ENCODE data around the gene ARID3B. TPM values are rescaled to one million over a fixed set of nuclear protein-coding genes. Genes with fewer than 3 reads are reported as not detected.

ARID3B gene
- total and polyA plus RNA-seq, 2 of the 13 experiments (the other 11 are each of a cell fraction or from before 2014, with no cell fraction given): 5.3 to 12.8 TPM

DNA sequence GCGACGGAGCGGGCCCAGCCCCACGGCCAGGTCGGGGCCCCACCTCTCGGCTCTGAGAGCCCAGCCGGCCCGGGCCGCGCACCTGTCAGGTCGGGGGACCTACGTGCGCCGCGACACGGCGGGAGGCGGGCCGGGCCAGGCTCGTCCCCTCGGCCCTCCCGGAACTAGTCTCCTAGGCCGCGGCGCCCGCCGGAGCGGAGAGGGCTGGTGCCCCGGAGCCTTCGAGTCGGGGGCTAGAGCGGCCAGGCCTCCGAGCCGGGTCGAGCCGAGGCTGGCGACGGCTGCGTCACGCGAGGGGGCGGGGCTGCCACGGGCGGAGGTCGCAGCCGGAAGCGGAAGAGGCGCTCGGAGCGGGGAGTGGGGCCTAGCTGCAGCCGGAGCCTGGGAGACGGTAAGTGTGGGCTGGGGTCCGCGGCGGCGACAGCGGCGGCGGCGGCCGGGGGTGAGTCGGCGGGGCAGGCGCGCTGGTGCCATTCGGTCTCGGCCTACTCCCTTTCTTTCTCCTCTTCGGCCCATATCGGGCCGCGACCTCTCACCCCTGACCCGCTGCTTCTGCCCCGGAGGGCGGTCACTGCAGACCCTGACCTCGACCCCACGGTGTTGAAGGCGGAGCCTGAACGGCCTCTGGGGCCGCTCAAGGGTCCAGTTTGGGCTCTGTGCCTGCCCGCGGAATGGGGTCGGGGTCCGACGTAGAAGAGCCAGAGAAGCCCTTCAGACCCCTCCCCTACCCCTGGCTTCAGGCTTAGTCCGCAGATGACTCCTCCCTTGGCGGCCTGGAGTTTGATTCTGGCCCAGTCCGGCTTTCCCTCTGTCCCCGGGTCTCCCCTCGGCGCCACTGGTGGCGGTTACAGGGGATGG, 74.7 kb downstream of the ARID3B start, which contains the start of gene CLK3 (continued):
- TF ChIP-seq, protein P1, sequence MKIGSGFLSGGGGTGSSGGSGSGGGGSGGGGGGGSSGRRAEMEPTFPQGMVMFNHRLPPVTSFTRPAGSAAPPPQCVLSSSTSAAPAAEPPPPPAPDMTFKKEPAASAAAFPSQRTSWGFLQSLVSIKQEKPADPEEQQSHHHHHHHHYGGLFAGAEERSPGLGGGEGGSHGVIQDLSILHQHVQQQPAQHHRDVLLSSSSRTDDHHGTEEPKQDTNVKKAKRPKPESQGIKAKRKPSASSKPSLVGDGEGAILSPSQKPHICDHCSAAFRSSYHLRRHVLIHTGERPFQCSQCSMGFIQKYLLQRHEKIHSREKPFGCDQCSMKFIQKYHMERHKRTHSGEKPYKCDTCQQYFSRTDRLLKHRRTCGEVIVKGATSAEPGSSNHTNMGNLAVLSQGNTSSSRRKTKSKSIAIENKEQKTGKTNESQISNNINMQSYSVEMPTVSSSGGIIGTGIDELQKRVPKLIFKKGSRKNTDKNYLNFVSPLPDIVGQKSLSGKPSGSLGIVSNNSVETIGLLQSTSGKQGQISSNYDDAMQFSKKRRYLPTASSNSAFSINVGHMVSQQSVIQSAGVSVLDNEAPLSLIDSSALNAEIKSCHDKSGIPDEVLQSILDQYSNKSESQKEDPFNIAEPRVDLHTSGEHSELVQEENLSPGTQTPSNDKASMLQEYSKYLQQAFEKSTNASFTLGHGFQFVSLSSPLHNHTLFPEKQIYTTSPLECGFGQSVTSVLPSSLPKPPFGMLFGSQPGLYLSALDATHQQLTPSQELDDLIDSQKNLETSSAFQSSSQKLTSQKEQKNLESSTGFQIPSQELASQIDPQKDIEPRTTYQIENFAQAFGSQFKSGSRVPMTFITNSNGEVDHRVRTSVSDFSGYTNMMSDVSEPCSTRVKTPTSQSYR (CRISPR knock-in tag; IDR thresholded peaks at IDR 0.05; ENCODE audit: borderline replicate concordance): no peak
- no peak for TF ChIP-seq EHMT2 (IDR thresholded peaks at IDR 0.05; ENCODE audit: borderline replicate concordance, low read depth, low read length)
- no peak for TF ChIP-seq ZNF224 (CRISPR knock-in tag; IDR thresholded peaks at IDR 0.05)
- no peak for TF ChIP-seq ZNF496 (CRISPR knock-in tag; IDR thresholded peaks at IDR 0.05; ENCODE audit: insufficient replicate concordance)
- TF ChIP-seq CHD4 (IDR thresholded peaks at IDR 0.05; ENCODE audit: borderline replicate concordance, low read length): no peak
- TF ChIP-seq, protein P2, sequence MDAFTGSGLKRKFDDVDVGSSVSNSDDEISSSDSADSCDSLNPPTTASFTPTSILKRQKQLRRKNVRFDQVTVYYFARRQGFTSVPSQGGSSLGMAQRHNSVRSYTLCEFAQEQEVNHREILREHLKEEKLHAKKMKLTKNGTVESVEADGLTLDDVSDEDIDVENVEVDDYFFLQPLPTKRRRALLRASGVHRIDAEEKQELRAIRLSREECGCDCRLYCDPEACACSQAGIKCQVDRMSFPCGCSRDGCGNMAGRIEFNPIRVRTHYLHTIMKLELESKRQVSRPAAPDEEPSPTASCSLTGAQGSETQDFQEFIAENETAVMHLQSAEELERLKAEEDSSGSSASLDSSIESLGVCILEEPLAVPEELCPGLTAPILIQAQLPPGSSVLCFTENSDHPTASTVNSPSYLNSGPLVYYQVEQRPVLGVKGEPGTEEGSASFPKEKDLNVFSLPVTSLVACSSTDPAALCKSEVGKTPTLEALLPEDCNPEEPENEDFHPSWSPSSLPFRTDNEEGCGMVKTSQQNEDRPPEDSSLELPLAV (CRISPR knock-in tag; conservative IDR thresholded peaks at IDR 0.05; ENCODE audit: low read depth): 0 out of 2 replicates have a peak, but pooled peaks have one; percentile 62
- TF ChIP-seq ZGPAT (CRISPR knock-in tag; IDR thresholded peaks at IDR 0.05): peak; percentile 71; the same call in 1 of the 2 replicates
- TF ChIP-seq, protein P3, sequence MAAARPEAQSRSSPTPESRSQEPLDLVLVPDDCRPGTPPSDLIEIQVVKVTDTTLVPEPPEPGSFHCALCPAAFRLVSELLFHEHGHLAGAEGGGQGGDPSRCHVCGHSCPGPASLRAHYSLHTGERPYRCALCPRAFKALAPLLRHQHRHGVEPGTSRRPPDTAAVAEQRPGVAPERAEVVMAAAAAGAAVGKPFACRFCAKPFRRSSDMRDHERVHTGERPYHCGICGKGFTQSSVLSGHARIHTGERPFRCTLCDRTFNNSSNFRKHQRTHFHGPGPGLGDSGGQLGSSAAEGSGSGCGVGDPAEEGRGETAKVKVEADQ (CRISPR knock-in tag; IDR thresholded peaks at IDR 0.05; ENCODE audit: borderline replicate concordance): no peak; the same call in 1 of the 2 replicates
- no peak for TF ChIP-seq NONO (IDR thresholded peaks at IDR 0.05)
- TF ChIP-seq NONO (CRISPR knock-in tag; conservative IDR thresholded peaks at IDR 0.05): peak; percentile 99
- peak; percentile 86 for TF ChIP-seq ZNF691 (CRISPR knock-in tag; IDR thresholded peaks at IDR 0.05; ENCODE audit: borderline replicate concordance, low read depth)
- TF ChIP-seq, protein P4, sequence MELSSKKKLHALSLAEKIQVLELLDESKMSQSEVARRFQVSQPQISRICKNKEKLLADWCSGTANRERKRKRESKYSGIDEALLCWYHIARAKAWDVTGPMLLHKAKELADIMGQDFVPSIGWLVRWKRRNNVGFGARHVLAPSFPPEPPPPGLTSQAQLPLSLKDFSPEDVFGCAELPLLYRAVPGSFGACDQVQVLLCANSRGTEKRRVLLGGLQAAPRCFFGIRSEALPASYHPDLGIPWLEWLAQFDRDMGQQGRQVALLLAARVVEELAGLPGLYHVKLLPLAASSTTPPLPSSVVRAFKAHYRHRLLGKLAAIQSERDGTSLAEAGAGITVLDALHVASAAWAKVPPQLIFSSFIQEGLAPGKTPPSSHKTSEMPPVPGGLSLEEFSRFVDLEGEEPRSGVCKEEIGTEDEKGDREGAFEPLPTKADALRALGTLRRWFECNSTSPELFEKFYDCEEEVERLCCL (CRISPR knock-in tag; IDR thresholded peaks at IDR 0.05; ENCODE audit: borderline replicate concordance): no peak
- peak; percentile 32 for TF ChIP-seq TAF15 (IDR thresholded peaks at IDR 0.05; ENCODE audit: low read depth, low read length, poor library complexity, severe bottlenecking)
- TF ChIP-seq GABPB1 (CRISPR knock-in tag; IDR thresholded peaks at IDR 0.05): peak; percentile 95
- TF ChIP-seq REXO4 (CRISPR knock-in tag; IDR thresholded peaks at IDR 0.05; ENCODE audit: borderline replicate concordance): no peak
- TF ChIP-seq ZBTB44 (CRISPR knock-in tag; IDR thresholded peaks at IDR 0.05): peak; percentile 35; the same call in 1 of the 2 replicates

Data from HepG2 (cell line).